BLaER1 treated with 17β-estradiol and CSF1 and Interleukin-3, amounts not matched to agents 10 nM and 100 nM (cell line): ENCODE results near the gene DMD.
A peak's percentile ranks its signal among the peaks of the same experiment; 100 is the strongest.

ENCODE experiments used
- H3K27ac ChIP-seq, 11 experiments: shearing (Covaris generic); formaldehyde crosslinking; 2 replicates each; pipeline ENCODE4 v1.8.1; 2022
- H3K27me3 ChIP-seq, 11 experiments: shearing (Covaris generic); formaldehyde crosslinking; 2 replicates each; pipeline ENCODE4 v1.8.1; 2022
- H3K36me3 ChIP-seq, 11 experiments: shearing (Covaris generic); formaldehyde crosslinking; 2 replicates each; pipeline ENCODE4 v1.8.1; 2022
- H3K4me1 ChIP-seq, 10 experiments: shearing (Covaris generic); formaldehyde crosslinking; 2 replicates each; pipeline ENCODE4 v1.8.1; 2022
- H3K4me2 ChIP-seq, 11 experiments: shearing (Covaris generic); formaldehyde crosslinking; 2 replicates each; pipeline ENCODE4 v1.8.1; 2022
- H3K4me3 ChIP-seq, 10 experiments: shearing (Covaris generic); formaldehyde crosslinking; 2 replicates each; pipeline ENCODE4 v1.8.1; 2022
- H3K9ac ChIP-seq, 11 experiments: shearing (Covaris generic); formaldehyde crosslinking; 2 replicates each; pipeline ENCODE4 v1.8.1; 2022
- H3K9me3 ChIP-seq, 11 experiments: shearing (Covaris generic); formaldehyde crosslinking; replicated peaks in 1 of 11; 2 replicates each; pipeline ENCODE4 v1.8.1; 2022
- H4K20me1 ChIP-seq, 11 experiments: shearing (Covaris generic); formaldehyde crosslinking; 2 replicates each; pipeline ENCODE4 v1.8.1; 2022
- Cebpa-rat ChIP-seq, 11 experiments: shearing (Covaris generic); IDR thresholded peaks; 2 replicates each; pipeline ENCODE4 v1.8.1; 2022

The DMD gene

DNA sequence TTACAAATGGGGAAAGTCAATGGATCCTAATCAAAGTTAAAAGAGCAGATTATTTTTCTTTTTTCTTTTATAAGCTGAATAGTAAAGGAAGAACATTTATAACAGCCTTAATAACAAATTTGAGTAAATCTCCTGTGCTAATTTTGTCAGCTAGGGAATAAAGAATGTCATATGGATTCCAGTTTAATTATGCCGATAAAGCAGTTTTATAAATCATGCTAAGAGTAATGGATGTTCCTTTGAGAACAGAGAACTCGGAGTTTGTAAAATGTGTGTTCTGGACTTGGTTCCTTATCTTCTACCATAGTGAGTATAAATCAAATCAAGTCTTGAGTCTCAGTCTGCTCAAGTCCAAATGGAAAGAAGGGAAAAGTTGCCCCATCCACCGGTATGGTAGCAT lies 1959.2 kb downstream of the DMD start:
- H3K4me2 ChIP-seq = no peak overlapping the region
- peaks cover 89 to 100% (median 99%) of the 10 kb centered on the region in 11 experiments for H3K27me3 ChIP-seq
- peaks cover 0 to 5% (median 0%) of the 10 kb centered on the region in 11 experiments; a peak in 1 of 22 replicates for H3K36me3 ChIP-seq
- no peak overlapping the region for H3K27ac ChIP-seq
- no peak overlapping the region for H3K4me3 ChIP-seq
- TF ChIP-seq Cebpa-rat (IDR thresholded peaks at IDR 0.05) = no peak
- peaks cover 0 to 15% (median 12%) of the 10 kb centered on the region in 10 experiments; a peak in 9 of 20 replicates for H3K4me1 ChIP-seq
- H4K20me1 ChIP-seq = peaks cover 0 to 10% (median 0%) of the 10 kb centered on the region in 11 experiments; a peak in 3 of 22 replicates
- no peak overlapping the region for H3K9ac ChIP-seq
- peaks cover 0 to 9% (median 3%) of the 10 kb centered on the region in 11 experiments; a peak in 5 of 22 replicates for H3K9me3 ChIP-seq

DNA sequence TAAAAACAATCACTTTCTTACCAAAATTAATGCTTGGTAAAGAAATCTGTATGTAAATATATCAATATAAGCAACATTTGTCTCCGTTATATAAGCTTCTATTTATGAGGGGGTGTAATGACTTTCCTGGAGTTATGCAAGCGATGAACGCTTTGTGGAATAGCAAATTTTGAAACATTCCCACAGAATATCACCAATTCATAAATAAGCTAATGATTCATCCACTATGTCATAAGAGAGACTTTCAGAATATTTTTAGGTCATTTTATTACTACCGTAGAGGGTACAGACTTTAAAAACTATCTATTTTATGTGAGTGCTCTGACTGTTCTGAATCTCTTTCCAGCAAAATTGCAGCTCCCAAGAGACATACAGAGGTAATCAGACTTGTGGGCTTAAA lies 1960.0 kb downstream of the DMD start:
- H4K20me1 ChIP-seq = peaks cover 0 to 10% (median 0%) of the 10 kb centered on the region in 11 experiments; a peak in 3 of 22 replicates

DNA sequence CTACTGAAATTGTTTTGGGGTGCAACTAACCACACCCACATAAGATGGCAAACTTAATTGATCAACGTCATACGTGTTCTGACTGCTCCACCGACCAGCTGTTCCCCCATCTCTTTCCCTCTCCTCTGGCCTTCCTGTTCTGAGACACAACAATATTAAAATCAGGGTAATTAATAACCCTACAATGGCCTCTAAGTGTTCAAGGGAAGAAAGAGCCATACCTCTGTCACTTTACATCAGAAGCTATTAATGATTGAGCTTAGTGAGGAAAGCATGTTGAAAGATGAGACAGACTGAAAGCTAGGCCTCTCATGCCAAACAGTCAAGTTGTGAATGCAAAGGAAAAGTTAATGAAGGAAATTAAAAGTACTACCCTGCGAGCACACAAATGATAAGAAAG lies 1965.6 kb downstream of the DMD start:
- no peak for TF ChIP-seq Cebpa-rat (IDR thresholded peaks at IDR 0.05)
- Histone ChIP-seq H3K27me3 (peaks cover 95 to 100% (median 100%) of the 10 kb centered on the region in 11 experiments), H3K27ac (no peak overlapping the region), H3K36me3 (no peaks in the 10 kb centered on the region; a peak in 1 of 22 replicates), H3K9me3 (peaks cover 0 to 11% (median 4%) of the 10 kb centered on the region in 11 experiments; a peak in 6 of 22 replicates), H3K4me3 (no peak overlapping the region), H3K9ac (no peak overlapping the region), H3K4me2 (no peak overlapping the region), H4K20me1 (no peaks in the 10 kb centered on the region), H3K4me1 (peaks cover 0 to 6% (median 0%) of the 10 kb centered on the region in 10 experiments; a peak in 3 of 20 replicates)

More for the DNA sequence above, 1960.0 kb downstream of the DMD start:
- H3K27ac ChIP-seq = no peak overlapping the region
- no peak for TF ChIP-seq Cebpa-rat (IDR thresholded peaks at IDR 0.05)
- peaks cover 0 to 15% (median 12%) of the 10 kb centered on the region in 10 experiments; a peak in 9 of 20 replicates for H3K4me1 ChIP-seq
- H3K9me3 ChIP-seq = peaks cover 0 to 10% (median 4%) of the 10 kb centered on the region in 11 experiments; a peak in 6 of 22 replicates
- H3K9ac ChIP-seq = no peak overlapping the region
- no peak overlapping the region for H3K4me2 ChIP-seq
- no peaks in the 10 kb centered on the region for H3K36me3 ChIP-seq
- H3K27me3 ChIP-seq = peaks cover 90 to 100% (median 99%) of the 10 kb centered on the region in 11 experiments
- no peak overlapping the region for H3K4me3 ChIP-seq

DNA sequence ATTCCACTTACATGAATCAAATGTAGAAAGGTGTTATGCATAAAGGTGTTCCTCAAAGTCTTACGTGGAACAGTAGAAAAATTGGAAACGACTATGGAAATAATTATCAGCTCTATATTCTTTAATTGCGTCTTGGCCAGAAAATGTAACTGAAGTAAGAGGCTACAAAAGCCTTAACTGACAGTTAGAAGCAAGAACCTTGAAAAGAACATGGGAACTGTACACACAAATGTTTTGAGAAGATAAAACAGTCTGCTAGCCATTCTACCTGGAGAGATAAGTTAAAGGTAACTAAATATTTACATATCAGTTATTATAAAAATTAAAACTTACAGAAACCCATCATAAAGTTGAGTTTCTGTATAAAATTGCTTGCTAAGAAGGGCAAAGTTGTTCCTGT lies 1967.5 kb downstream of the DMD start:
- H3K27me3 ChIP-seq = peaks cover 95 to 100% (median 100%) of the 10 kb centered on the region in 11 experiments
- no peak overlapping the region for H3K27ac ChIP-seq
- H3K4me3 ChIP-seq = no peak overlapping the region
- TF ChIP-seq Cebpa-rat (IDR thresholded peaks at IDR 0.05) = no peak
- H4K20me1 ChIP-seq = no peaks in the 10 kb centered on the region
- H3K9ac ChIP-seq = no peak overlapping the region
- no peaks in the 10 kb centered on the region; a peak in 1 of 22 replicates for H3K36me3 ChIP-seq
- peaks cover 0 to 7% (median 0%) of the 10 kb centered on the region in 10 experiments; a peak in 3 of 20 replicates for H3K4me1 ChIP-seq
- H3K4me2 ChIP-seq = no peak overlapping the region
- H3K9me3 ChIP-seq = peaks cover 0 to 11% (median 4%) of the 10 kb centered on the region in 11 experiments; a peak in 6 of 22 replicates

DNA sequence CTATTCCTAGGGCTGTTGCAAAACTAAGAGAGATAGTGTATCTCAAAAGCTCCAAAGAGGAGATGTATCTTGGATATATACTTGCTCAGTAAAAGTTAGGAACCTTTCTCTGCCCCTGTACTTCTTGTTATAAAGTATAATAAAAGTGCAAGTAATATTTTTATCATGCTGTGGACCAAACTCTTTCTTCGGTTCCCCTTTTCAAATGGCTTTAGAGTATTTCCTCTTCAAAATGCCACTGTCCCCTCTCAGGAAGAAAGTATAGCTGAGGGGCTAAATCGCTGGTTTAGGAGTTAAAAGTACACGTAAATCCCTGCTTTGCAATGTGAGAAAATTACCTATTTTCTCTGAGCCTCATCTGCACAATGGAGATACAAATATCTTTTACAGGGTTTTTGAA lies 1970.4 kb downstream of the DMD start:
- no peak overlapping the region for H3K4me3 ChIP-seq
- H3K36me3 ChIP-seq = no peaks in the 10 kb centered on the region; a peak in 1 of 22 replicates
- H3K9ac ChIP-seq = no peak overlapping the region
- H3K27ac ChIP-seq = no peak overlapping the region
- H3K27me3 ChIP-seq = peaks cover 100% of the 10 kb centered on the region in 11 experiments
- peaks cover 0 to 22% (median 9%) of the 10 kb centered on the region in 10 experiments; a peak in 10 of 20 replicates for H3K4me1 ChIP-seq
- H4K20me1 ChIP-seq = peaks cover 0 to 3% (median 0%) of the 10 kb centered on the region in 11 experiments; a peak in 1 of 22 replicates
- no peak for TF ChIP-seq Cebpa-rat (IDR thresholded peaks at IDR 0.05)
- H3K4me2 ChIP-seq = peak overlapping the region in 5 of 11 experiments; percentile 2 to 33 (median 25); a peak in 5 of 22 replicates
- H3K9me3 ChIP-seq = no peaks in the 10 kb centered on the region

DNA sequence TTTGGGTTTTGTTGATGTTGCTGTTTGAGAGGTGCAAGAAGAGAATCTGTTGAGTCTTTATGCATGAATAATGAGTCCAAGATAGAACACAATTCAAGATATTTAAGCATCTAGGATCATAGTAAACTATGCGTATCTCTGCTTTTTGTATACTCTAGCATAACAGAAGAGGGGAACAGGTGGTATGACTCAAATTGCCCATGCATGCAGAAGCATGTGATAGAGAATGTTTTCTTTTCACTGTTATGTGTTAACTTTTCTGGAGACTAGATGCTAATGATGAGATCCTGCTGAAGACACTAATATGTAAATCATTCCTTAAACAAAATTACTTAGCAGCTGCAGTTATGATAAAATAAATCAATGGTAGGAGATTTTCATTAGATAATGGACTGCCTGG lies 1974.2 kb downstream of the DMD start:
- Histone ChIP-seq H4K20me1 (peaks cover 0 to 3% (median 0%) of the 10 kb centered on the region in 11 experiments; a peak in 3 of 22 replicates), H3K9ac (no peak overlapping the region), H3K4me2 (peak overlapping the region in 2 of 11 experiments; percentile 9 to 36; a peak in 4 of 22 replicates), H3K4me1 (peaks cover 0 to 27% (median 12%) of the 10 kb centered on the region in 10 experiments; a peak in 10 of 20 replicates), H3K36me3 (no peaks in the 10 kb centered on the region), H3K4me3 (no peak overlapping the region), H3K9me3 (no peaks in the 10 kb centered on the region), H3K27ac (no peak overlapping the region), H3K27me3 (peaks cover 100% of the 10 kb centered on the region in 11 experiments)
- no peak for TF ChIP-seq Cebpa-rat (IDR thresholded peaks at IDR 0.05)

DNA sequence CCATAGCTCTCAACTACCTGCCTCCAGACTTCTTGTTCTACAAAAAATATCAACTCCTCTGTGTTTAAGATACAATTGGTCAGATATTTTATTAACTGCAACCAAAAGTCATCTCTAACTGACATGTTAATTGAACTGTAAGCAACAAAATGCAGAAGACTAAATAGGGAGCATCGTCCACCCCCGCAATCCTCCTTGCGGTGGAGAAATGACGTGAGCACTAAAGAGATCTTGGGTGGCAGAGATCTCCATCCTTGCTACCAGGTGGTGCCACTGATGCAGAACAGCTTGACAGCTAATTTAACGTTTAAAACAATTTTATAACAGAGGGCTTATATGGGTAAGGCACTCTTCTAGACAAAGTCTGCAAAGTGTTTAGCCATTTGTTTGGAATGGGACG lies 1975.1 kb downstream of the DMD start:
- Histone ChIP-seq H3K27me3 (peaks cover 100% of the 10 kb centered on the region in 11 experiments), H3K9ac (no peak overlapping the region), H3K4me3 (no peak overlapping the region), H3K4me1 (peaks cover 0 to 26% (median 11%) of the 10 kb centered on the region in 10 experiments; a peak in 10 of 20 replicates), H3K27ac (no peak overlapping the region), H4K20me1 (peaks cover 0 to 3% (median 0%) of the 10 kb centered on the region in 11 experiments; a peak in 3 of 22 replicates), H3K4me2 (peak overlapping the region in 7 of 11 experiments; percentile 2 to 36 (median 21); a peak in 9 of 22 replicates), H3K36me3 (no peaks in the 10 kb centered on the region), H3K9me3 (no peaks in the 10 kb centered on the region)
- TF ChIP-seq Cebpa-rat (IDR thresholded peaks at IDR 0.05) = no peak

DNA sequence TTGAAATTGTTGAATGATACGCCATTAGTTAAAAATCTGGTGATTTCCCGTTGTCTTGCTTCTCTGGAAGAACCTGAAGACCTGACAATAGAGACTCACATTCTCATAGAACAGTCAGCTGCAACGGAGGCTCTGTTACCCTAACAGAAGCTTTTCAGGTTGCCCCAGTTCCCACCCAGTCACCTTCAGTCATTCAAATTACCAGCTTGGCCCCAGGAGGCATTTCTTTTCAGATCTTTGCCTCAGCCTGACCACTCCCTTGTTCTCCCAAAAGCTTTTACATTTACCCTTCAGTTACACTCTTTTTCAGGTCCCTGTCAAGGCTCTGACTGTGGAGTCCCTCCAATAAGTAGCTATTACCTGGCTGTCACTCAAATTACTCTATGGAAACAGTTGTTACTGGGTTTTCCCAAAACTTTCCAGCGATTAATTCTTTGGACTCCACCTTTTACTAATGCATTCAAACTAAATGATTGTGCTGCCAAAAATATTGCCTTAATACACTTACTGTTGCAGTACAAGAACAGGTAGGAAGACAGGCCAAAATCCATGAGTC lies 1977.3 kb downstream of the DMD start:
- H3K4me2 ChIP-seq = no peak overlapping the region
- no peak overlapping the region for H3K4me3 ChIP-seq
- H3K9me3 ChIP-seq = no peaks in the 10 kb centered on the region
- H4K20me1 ChIP-seq = peaks cover 0 to 3% (median 0%) of the 10 kb centered on the region in 11 experiments; a peak in 3 of 22 replicates
- no peak for TF ChIP-seq Cebpa-rat (IDR thresholded peaks at IDR 0.05)
- H3K36me3 ChIP-seq = no peaks in the 10 kb centered on the region
- H3K9ac ChIP-seq = no peak overlapping the region
- H3K4me1 ChIP-seq = peaks cover 0 to 22% (median 11%) of the 10 kb centered on the region in 10 experiments; a peak in 14 of 20 replicates
- no peak overlapping the region for H3K27ac ChIP-seq
- peaks cover 97 to 100% (median 99%) of the 10 kb centered on the region in 11 experiments for H3K27me3 ChIP-seq

DNA sequence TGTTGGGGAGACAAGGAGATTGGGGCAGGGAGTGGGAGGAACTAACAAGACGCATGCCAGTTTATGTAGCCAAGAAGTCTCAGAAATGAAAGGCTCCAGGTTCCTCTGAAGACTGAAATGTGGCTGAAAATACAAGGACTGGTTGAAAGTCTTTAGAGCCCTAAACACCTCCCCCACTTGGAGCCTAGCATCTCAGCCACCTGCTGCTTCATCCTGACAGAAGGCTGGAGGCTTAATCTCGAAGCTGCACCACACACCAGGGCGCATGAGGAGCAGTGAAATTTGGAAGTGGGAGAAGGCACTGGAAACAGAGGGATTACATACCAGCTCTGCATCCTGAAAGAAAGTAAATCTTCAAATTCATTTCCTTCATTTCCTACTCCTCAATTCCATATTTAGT lies 1978.8 kb downstream of the DMD start:
- H3K4me3 ChIP-seq = no peak overlapping the region
- no peak overlapping the region for H3K4me2 ChIP-seq
- H4K20me1 ChIP-seq = no peaks in the 10 kb centered on the region; a peak in 2 of 22 replicates

More for the DNA sequence above, 1978.8 kb downstream of the DMD start:
- H3K4me1 ChIP-seq = peaks cover 8 to 27% (median 17%) of the 10 kb centered on the region in 10 experiments; a peak in 18 of 20 replicates
- H3K9me3 ChIP-seq = peaks cover 0 to 5% (median 0%) of the 10 kb centered on the region in 11 experiments; a peak in 2 of 22 replicates
- TF ChIP-seq Cebpa-rat (IDR thresholded peaks at IDR 0.05) = no peak
- no peak overlapping the region for H3K9ac ChIP-seq
- no peak overlapping the region for H3K27ac ChIP-seq
- no peaks in the 10 kb centered on the region for H3K36me3 ChIP-seq
- H3K27me3 ChIP-seq = peaks cover 90 to 94% (median 93%) of the 10 kb centered on the region in 11 experiments
